Measurements from ENCODE around the gene GRAMD4. TPM values are rescaled to one million over a fixed set of nuclear protein-coding genes. Genes with fewer than 3 reads are reported as not detected.

Gene GRAMD4
- total RNA-seq (2022; extraction: Qiagen RNA extraction): 19.8 to 32.7 TPM (median 27.1 TPM) in 5 replicates

GRCh38 chr22:46619830-46620501, at the start of gene GRAMD4:
TSS of gene GRAMD4 (plus strand) at chr22:46620386. CDS start at chr22:46626800, 6,414 bp downstream.

Other genes starting within 250 kb of the GRAMD4 start
- 23.5 to 37.7 TPM (median 35.7 TPM) in 5 replicates for gene CELSR1, start 82.8 kb upstream of the GRAMD4 start, total RNA-seq (2022; extraction: Qiagen RNA extraction)
- gene CERK, start 117.9 kb downstream of the GRAMD4 start, total RNA-seq (2022; extraction: Qiagen RNA extraction): 22.1 to 27.9 TPM (median 27.0 TPM) in 5 replicates
- gene TBC1D22A, start 142.3 kb downstream of the GRAMD4 start, total RNA-seq (2022; extraction: Qiagen RNA extraction): 9.4 to 10.7 TPM (median 10.4 TPM) in 5 replicates

All from A549 treated with dexamethasone at 1 μM for 4 hours (cell line).